Subcutaneous adipose tissue (tissue), 4 donors: Measurements from ENCODE around the gene NT5DC3. TPM values are rescaled to one million over a fixed set of nuclear protein-coding genes. Genes with fewer than 3 reads are reported as not detected.

Experiments used
- CTCF ChIP-seq: fragments of 450-650 bp; IDR thresholded peaks from one replicate; pipeline ENCODE4 v1.5.1; 2016; ENCODE audit warnings: low read depth, mild to moderate bottlenecking, control low read depth, antibody characterized with exemption, moderate library complexity
- total RNA-seq, 4 donors: library from RNA; depleted of rRNA; stranded (reverse); fragments of >200 nt; gene quantifications; one replicate each; pipeline ENCODE4 v1.1.0, GENCODE V29; 2016

The NT5DC3 gene
- total RNA-seq, 4 donors from 2014 or later: 4.5 to 7.0 (median 5.6) TPM

- TF ChIP-seq CTCF: no peak
Observed at GRCh38 chr12:103807561-103808238, 33.3 kb downstream of the NT5DC3 start.

GRCh38 chr12:103806803-103807202 lies 34.2 kb downstream of the NT5DC3 start:
- TF ChIP-seq CTCF: no peak

- no peak for TF ChIP-seq CTCF
Observed at GRCh38 chr12:103805655-103806360, 35.2 kb downstream of the NT5DC3 start.

GRCh38 chr12:103803847-103804246 lies 37.2 kb downstream of the NT5DC3 start:
- TF ChIP-seq CTCF: no peak

- TF ChIP-seq CTCF: no peak
Observed at GRCh38 chr12:103802586-103802886, 38.5 kb downstream of the NT5DC3 start.

- no peak for TF ChIP-seq CTCF
Observed at GRCh38 chr12:103801709-103802585, 39.1 kb downstream of the NT5DC3 start.
